22Rv1 (cell line): ENCODE measurements around the gene ELF3.

Experiments
- CTCF ChIP-seq: fragments of 450-650 bp; IDR thresholded peaks from 2 replicates; pipeline ENCODE4 v1.5.1; 2017; ENCODE audit warnings: mild to moderate bottlenecking
- ZFX ChIP-seq: fragments of 450-650 bp; IDR thresholded peaks from 2 replicates; pipeline ENCODE4 v1.6.1; 2017; ENCODE audit warnings: antibody characterized with exemption, borderline replicate concordance

- TF ChIP-seq CTCF (no peak), ZFX (no peak)
Observed at GRCh38 chr1:201984446-201984845, 25.9 kb upstream of the ELF3 start.
